ENCODE measurements around the gene RTBDN. TPM values are rescaled to one million over a fixed set of nuclear protein-coding genes. Genes with fewer than 3 reads are reported as not detected.

Gene RTBDN
- polyA plus RNA-seq, 1 of the 3 experiments (the other 2 are of a cell fraction), result 0.72 TPM

DNA sequence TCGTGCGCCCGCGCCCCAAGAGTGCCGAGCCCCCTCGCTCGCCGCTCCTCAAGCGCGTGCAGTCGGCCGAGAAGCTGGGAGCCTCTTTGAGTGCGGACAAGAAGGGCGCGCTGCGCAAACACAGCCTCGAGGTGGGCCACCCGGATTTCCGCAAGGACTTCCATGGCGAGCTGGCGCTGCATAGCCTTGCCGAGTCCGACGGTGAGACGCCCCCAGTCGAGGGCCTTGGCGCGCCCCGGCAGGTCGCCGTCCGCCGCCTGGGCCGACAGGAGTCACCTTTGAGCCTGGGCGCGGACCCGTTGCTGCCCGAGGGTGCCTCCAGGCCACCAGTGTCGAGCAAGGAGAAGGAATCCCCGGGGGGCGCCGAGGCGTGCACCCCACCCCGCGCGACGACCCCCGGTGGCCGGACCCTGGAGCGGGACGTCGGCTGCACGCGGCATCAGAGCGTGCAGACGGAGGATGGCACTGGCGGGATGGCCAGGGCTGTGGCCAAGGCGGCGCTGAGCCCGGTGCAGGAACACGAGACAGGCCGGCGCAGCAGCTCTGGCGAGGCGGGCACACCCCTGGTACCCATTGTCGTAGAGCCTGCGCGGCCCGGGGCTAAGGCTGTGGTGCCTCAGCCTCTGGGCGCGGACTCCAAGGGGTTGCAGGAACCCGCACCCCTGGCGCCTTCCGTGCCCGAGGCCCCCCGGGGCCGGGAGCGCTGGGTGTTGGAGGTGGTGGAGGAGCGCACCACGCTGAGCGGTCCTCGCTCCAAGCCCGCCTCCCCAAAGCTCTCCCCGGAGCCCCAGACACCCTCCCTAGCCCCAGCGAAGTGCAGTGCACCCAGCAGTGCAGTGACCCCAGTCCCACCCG, 39.7 kb upstream of the RTBDN start (continued):
- TF ChIP-seq EP300 (IDR thresholded peaks at IDR 0.05; ENCODE audit: borderline replicate concordance in 1 of 2, low read depth in 1 of 2, low read length in 1 of 2), result no peak
- no peak for TF ChIP-seq GABPA (IDR thresholded peaks at IDR 0.05; ENCODE audit: low read depth)
- no peak for TF ChIP-seq MAX (IDR thresholded peaks at IDR 0.05; ENCODE audit: low read depth)
- no peak for TF ChIP-seq NRF1 (IDR thresholded peaks at IDR 0.05; ENCODE audit: low read depth, low read length)
- no peak for TF ChIP-seq RAD21 (IDR thresholded peaks at IDR 0.05; ENCODE audit: low read length)
- TF ChIP-seq SMC3 (IDR thresholded peaks at IDR 0.05; ENCODE audit: low read depth, low read length), result no peak

- CTCF ChIA-PET, result interaction anchor here (0.6 to 10.3 kb wide), 7 partner anchors 7 to 458 kb away, joined by 3 to 62 read pairs (median 4); partner anchors contain the start of gene KLF1
- no peak overlapping the region for H2AFZ ChIP-seq (ENCODE audit: low read depth)
Measured at GRCh38 chr19:12872941-12873890, 38.8 kb upstream of the RTBDN start.

More at GRCh38 chr19:12872941-12873890, 38.8 kb upstream of the RTBDN start:
- no peak for TF ChIP-seq GATA2 (CRISPR knock-in tag; IDR thresholded peaks at IDR 0.05)
- TF ChIP-seq, protein P1, sequence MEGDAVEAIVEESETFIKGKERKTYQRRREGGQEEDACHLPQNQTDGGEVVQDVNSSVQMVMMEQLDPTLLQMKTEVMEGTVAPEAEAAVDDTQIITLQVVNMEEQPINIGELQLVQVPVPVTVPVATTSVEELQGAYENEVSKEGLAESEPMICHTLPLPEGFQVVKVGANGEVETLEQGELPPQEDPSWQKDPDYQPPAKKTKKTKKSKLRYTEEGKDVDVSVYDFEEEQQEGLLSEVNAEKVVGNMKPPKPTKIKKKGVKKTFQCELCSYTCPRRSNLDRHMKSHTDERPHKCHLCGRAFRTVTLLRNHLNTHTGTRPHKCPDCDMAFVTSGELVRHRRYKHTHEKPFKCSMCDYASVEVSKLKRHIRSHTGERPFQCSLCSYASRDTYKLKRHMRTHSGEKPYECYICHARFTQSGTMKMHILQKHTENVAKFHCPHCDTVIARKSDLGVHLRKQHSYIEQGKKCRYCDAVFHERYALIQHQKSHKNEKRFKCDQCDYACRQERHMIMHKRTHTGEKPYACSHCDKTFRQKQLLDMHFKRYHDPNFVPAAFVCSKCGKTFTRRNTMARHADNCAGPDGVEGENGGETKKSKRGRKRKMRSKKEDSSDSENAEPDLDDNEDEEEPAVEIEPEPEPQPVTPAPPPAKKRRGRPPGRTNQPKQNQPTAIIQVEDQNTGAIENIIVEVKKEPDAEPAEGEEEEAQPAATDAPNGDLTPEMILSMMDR (IDR thresholded peaks at IDR 0.05), result no peak
- no peaks in the 10 kb centered on the region for H3K27me3 ChIP-seq (ENCODE audit: insufficient read depth)
- no peak overlapping the region for H3K4me2 ChIP-seq
- POLR2A ChIA-PET, result interaction anchor here (0.6 to 2.0 kb wide), 4 partner anchors 8 to 67 kb away, joined by 3 to 6 read pairs (median 3); partner anchors contain the start of genes DNASE2 and GCDH
- no peaks in the 10 kb centered on the region for H3K4me1 ChIP-seq (ENCODE audit: control insufficient read depth in 1 of 2, insufficient read depth in 2 of 2, low read depth in 1 of 2, low read length in 1 of 2)
- H3K27ac ChIP-seq (ENCODE audit: low read depth in 2 of 2, low read length in 1 of 2), result no peak overlapping the region
- 98% methylated on average over 70 of the region's 70 CpGs for WGBS (ENCODE audit: low lambda C conversion rate)
- no peak overlapping the region for H3K9ac ChIP-seq
- H3K4me3 ChIP-seq (ENCODE audit: low read depth in 2 of 2, low read length in 1 of 2), result no peak overlapping the region
- DNase-seq, result peak; percentile 83
- no peaks in the 10 kb centered on the region for H4K20me1 ChIP-seq (ENCODE audit: insufficient read depth)
- peaks cover 0 to 3% of the 10 kb centered on the region in 2 experiments for H3K36me3 ChIP-seq (replicated peaks in 1 of 2; ENCODE audit: control insufficient read depth in 1 of 2, insufficient read depth in 2 of 2, low read length in 1 of 2)
- no peaks in the 10 kb centered on the region for H3K79me2 ChIP-seq (ENCODE audit: insufficient read depth)
- peaks cover 7% of the 10 kb centered on the region for H3F3A ChIP-seq (replicated peaks; ENCODE audit: insufficient read depth)
- H3K9me3 ChIP-seq, result no peaks in the 10 kb centered on the region
- H3K9me2 ChIP-seq, result no peaks in the 10 kb centered on the region

Data from SK-N-SH (cell line).